OCI-LY1 (cell line): ENCODE data around the gene RNF144A.

ENCODE experiments used
- H2AFZ ChIP-seq: fragments of 200-600 bp; sonication (generic), shearing (Covaris generic); 2 replicates; pipeline ENCODE4 v1.6.0; 2014; ENCODE audit warnings: antibody characterized with exemption, mild to moderate bottlenecking, low read length
- H3F3A ChIP-seq: fragments of 200-600 bp; sonication (generic), shearing (Covaris generic); 2 replicates; pipeline ENCODE4 v1.6.0; 2014; ENCODE audit warnings: mild to moderate bottlenecking, antibody characterized with exemption, low read length, moderate library complexity; ENCODE audit not compliant: insufficient read depth
- H3K27ac ChIP-seq: fragments of 200-600 bp; sonication (generic); 2 replicates; pipeline ENCODE4 v1.5.1; 2014; ENCODE audit warnings: low read length, mixed run types, mild to moderate bottlenecking, low read depth; ENCODE audit not compliant: poor library complexity, severe bottlenecking
- H3K27me3 ChIP-seq: fragments of 200-600 bp; sonication (generic); 2 replicates; pipeline ENCODE4 v1.6.0; 2014; ENCODE audit warnings: antibody characterized with exemption, mild to moderate bottlenecking, low read length, moderate library complexity; ENCODE audit not compliant: insufficient read depth
- H3K36me3 ChIP-seq: fragments of 200-600 bp; sonication (generic); 2 replicates; pipeline ENCODE4 v1.6.1; 2014; ENCODE audit warnings: mild to moderate bottlenecking, antibody characterized with exemption, low read length, moderate library complexity, mixed read lengths; ENCODE audit not compliant: insufficient read depth
- H3K4me1 ChIP-seq: fragments of 200-600 bp; sonication (generic); 2 replicates; pipeline ENCODE4 v1.5.1; 2014; ENCODE audit warnings: mild to moderate bottlenecking, low read length, moderate library complexity; ENCODE audit not compliant: insufficient read depth, severe bottlenecking
- H3K4me2 ChIP-seq: fragments of 200-600 bp; sonication (generic), shearing (Covaris generic); 2 replicates; pipeline ENCODE4 v1.6.1; 2014; ENCODE audit warnings: low read length
- H3K4me3 ChIP-seq: fragments of 200-600 bp; sonication (generic); 2 replicates; pipeline ENCODE4 v1.5.1; 2014; ENCODE audit warnings: low read length, low read depth, mild to moderate bottlenecking, mixed read lengths; ENCODE audit not compliant: poor library complexity, severe bottlenecking
- H3K79me2 ChIP-seq: fragments of 200-600 bp; shearing (Covaris generic); 2 replicates; pipeline ENCODE4 v1.6.1; 2016; ENCODE audit warnings: mixed run types, low read length, mixed read lengths; ENCODE audit not compliant: insufficient read depth
- H3K9ac ChIP-seq: fragments of 200-600 bp; sonication (generic), shearing (Covaris generic); 2 replicates; pipeline ENCODE4 v1.6.1; 2014; ENCODE audit warnings: mild to moderate bottlenecking, low read length, mixed read lengths
- H3K9me2 ChIP-seq: fragments of 200-600 bp; sonication (generic), shearing (Covaris generic); 2 replicates; pipeline ENCODE4 v1.6.1; 2014; ENCODE audit warnings: low read depth, mild to moderate bottlenecking, low read length, mixed read lengths
- H3K9me3 ChIP-seq: fragments of 200-600 bp; shearing (Covaris generic); 2 replicates; pipeline ENCODE4 v1.6.1; 2014; ENCODE audit warnings: low read length, mixed read lengths
- H4K20me1 ChIP-seq: fragments of 200-600 bp; sonication (generic), shearing (Covaris generic); 2 replicates; pipeline ENCODE4 v1.6.0; 2016; ENCODE audit warnings: mild to moderate bottlenecking, low read length; ENCODE audit not compliant: insufficient read depth
- CTCF ChIP-seq: fragments of 200-600 bp; sonication (generic), shearing (Covaris generic); IDR thresholded peaks from 2 replicates; pipeline ENCODE4 v1.5.1; 2017; ENCODE audit warnings: mild to moderate bottlenecking, antibody characterized with exemption, low read length, moderate library complexity, mixed read lengths
- EZH2 ChIP-seq: fragments of 200-600 bp; sonication (generic), shearing (Covaris generic); IDR thresholded peaks from 2 replicates; pipeline ENCODE4 v1.8.0; 2017; ENCODE audit warnings: borderline replicate concordance, mixed run types, mild to moderate bottlenecking, antibody characterized with exemption, low read length, moderate library complexity, mixed read lengths

The RNF144A gene

DNA sequence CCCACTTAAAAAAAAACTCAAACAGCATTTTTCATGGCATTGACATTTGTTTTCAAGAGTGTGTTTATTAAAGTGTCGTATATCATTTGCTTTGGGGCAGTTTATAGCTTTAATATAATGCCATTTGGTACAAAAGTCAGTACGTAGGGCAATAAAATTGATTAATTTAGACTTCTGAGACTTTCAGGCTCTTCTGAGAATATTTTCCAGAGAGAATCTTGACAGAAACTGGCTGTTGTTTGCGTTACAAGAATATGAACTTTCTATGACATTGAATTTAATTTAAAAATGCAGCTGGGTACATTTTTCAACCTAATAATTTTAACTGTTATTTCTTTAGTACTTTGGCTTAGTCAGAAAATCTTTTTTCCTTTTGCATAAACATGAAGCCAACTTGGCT lies 98.9 kb downstream of the RNF144A start:
- no peak overlapping the region for H3K4me2 ChIP-seq
- no peak overlapping the region for H3K4me3 ChIP-seq
- H3K36me3 ChIP-seq, result no peaks in the 10 kb centered on the region
- 0 out of 2 replicates have a peak, but pooled peaks cover 7% of the 10 kb centered on the region for H3K27me3 ChIP-seq
- H4K20me1 ChIP-seq, result no peaks in the 10 kb centered on the region
- no peak for TF ChIP-seq CTCF
- TF ChIP-seq EZH2, result no peak
- no peaks in the 10 kb centered on the region for H3K9me3 ChIP-seq
- no peaks in the 10 kb centered on the region for H3K4me1 ChIP-seq
- H3K9ac ChIP-seq, result no peak overlapping the region
- H2AFZ ChIP-seq, result no peak overlapping the region
- H3K79me2 ChIP-seq, result no peaks in the 10 kb centered on the region
- H3K9me2 ChIP-seq, result no peaks in the 10 kb centered on the region
- no peak overlapping the region for H3K27ac ChIP-seq
- H3F3A ChIP-seq, result no peaks in the 10 kb centered on the region

GRCh38 chr2:7016601-7017211 lies 99.5 kb downstream of the RNF144A start:
- H3K4me2 ChIP-seq, result no peak overlapping the region
- H3K27me3 ChIP-seq, result 0 out of 2 replicates have a peak, but pooled peaks cover 7% of the 10 kb centered on the region
- no peak overlapping the region for H3K27ac ChIP-seq
- TF ChIP-seq CTCF (no peak), EZH2 (no peak)
- H4K20me1 ChIP-seq, result no peaks in the 10 kb centered on the region
- H3K9me3 ChIP-seq, result no peaks in the 10 kb centered on the region
- H2AFZ ChIP-seq, result no peak overlapping the region
- no peaks in the 10 kb centered on the region for H3K36me3 ChIP-seq
- no peaks in the 10 kb centered on the region for H3K79me2 ChIP-seq
- no peaks in the 10 kb centered on the region for H3F3A ChIP-seq
- no peak overlapping the region for H3K4me3 ChIP-seq
- no peak overlapping the region for H3K9ac ChIP-seq
- no peaks in the 10 kb centered on the region for H3K4me1 ChIP-seq
- no peaks in the 10 kb centered on the region for H3K9me2 ChIP-seq

DNA sequence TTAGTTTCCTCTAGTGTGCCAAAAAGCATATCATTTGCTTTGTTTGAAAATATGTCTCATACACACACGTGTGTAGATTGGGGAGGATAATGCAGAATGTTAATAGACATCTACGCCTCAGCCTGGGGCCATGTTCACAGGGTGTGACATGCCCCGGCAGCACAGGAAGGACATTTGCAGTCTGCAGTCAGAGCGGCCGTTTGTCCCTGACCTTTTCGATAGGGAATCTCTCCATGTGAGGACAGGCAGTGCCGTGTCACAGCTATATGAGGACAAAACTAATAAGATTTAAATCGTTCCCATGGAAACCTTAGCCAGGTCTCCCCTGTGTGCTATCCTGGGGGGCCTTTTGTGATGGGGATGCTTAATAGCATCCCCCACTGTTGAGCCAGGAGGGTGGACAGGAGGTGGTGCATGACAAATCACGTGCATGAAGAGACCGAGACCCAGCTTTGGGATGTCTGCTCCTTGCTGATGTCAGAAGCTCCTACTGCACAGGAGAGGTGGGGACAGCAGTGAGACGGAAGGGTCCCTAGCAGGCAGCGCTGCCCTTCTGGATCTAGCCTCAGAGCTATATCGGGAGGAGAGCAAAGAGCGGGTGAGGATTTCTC lies 100.6 kb downstream of the RNF144A start:
- no peaks in the 10 kb centered on the region for H3K36me3 ChIP-seq
- H3K79me2 ChIP-seq, result no peaks in the 10 kb centered on the region
- TF ChIP-seq CTCF, result no peak
- no peak for TF ChIP-seq EZH2
- H4K20me1 ChIP-seq, result no peaks in the 10 kb centered on the region
- no peak overlapping the region for H3K27ac ChIP-seq
- no peaks in the 10 kb centered on the region for H3K9me3 ChIP-seq
- H3K9ac ChIP-seq, result no peak overlapping the region
- no peak overlapping the region for H2AFZ ChIP-seq
- H3K4me2 ChIP-seq, result no peak overlapping the region
- no peaks in the 10 kb centered on the region for H3K9me2 ChIP-seq
- no peaks in the 10 kb centered on the region for H3F3A ChIP-seq
- no peaks in the 10 kb centered on the region for H3K4me1 ChIP-seq
- H3K27me3 ChIP-seq, result 0 out of 2 replicates have a peak, but pooled peaks cover 7% of the 10 kb centered on the region
- no peak overlapping the region for H3K4me3 ChIP-seq
